ENCODE results near the gene FLYWCH1.

DNA sequence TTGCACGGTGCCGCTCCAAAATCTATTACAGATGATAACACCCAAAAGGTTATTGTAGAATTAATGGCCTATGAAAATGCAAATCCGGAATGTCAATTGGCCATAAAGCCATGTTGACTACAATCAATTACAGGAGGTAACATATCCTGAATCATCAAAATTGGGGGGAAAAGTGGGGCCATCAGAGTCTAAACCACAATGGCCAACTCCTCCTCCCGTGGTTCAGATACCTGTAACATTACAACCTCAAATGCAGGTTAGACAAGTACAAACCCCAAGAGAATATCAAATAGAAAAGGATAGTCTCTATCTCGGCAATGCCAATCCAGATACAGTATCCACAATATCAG, 14.9 kb downstream of the FLYWCH1 start:
- TF ChIP-seq EZH2 (IDR thresholded peaks at IDR 0.05) (no peak), FOXP2 (optimal IDR thresholded peaks at IDR 0.05; ENCODE audit: control extremely low read depth, extremely low read length, insufficient read depth) (no peak), POLR2AphosphoS5 (IDR thresholded peaks at IDR 0.05; ENCODE audit: borderline replicate concordance, low read depth, low read length) (no peak)
